Measurements from ENCODE around the gene COG3. TPM values are rescaled to one million over a fixed set of nuclear protein-coding genes. Genes with fewer than 3 reads are reported as not detected.
A peak's percentile ranks its signal among the peaks of the same experiment; 100 is the strongest.

COG3 gene
- total and polyA plus RNA-seq, 4 donors, result 22.8 to 113 (median 38.2) TPM

DNA sequence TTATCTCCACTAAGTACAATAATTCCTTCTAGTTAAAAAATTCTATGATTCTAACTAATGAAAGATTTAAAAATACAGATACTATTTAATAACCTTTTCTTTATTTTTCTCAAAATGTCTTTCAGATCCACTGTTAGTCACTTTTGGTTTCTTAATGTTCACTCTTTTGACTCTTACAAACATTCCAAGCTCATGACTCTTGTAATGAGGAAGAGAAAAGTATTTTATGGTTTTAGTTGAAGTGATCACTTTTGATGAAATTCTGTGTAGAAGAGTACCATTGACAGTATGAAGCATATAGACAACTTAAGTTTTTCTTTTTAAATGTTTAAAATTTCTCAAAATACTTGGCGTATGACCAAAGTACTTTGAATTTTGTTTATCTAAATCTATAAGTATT, 27.8 kb downstream of the COG3 start (continued):
- no peak for TF ChIP-seq REST (IDR thresholded peaks at IDR 0.05)

- Histone ChIP-seq H3K4me3 (ENCODE audit: low read depth in 1 of 3, low read length in 3 of 3) (no peak overlapping the region), H3K9me3 (ENCODE audit: control insufficient read depth in 4 of 4, low read length in 3 of 4) (no peaks in the 10 kb centered on the region), H3K4me1 (ENCODE audit: control insufficient read depth in 4 of 4, insufficient read depth in 4 of 4, low read length in 3 of 4) (peaks cover 0 to 6% (median 2%) of the 10 kb centered on the region in 4 donors), H3K27me3 (ENCODE audit: control insufficient read depth in 4 of 4, insufficient read depth in 4 of 4, low read length in 3 of 4) (no peaks in the 10 kb centered on the region), H3K9ac (ENCODE audit: low read depth in 1 of 2, low read length in 2 of 2) (no peak overlapping the region), H3K36me3 (ENCODE audit: control insufficient read depth in 4 of 4, insufficient read depth in 3 of 4, low read depth in 1 of 4, low read length in 3 of 4) (peaks cover 16 to 45% (median 38%) of the 10 kb centered on the region in 4 donors), H3K27ac (ENCODE audit: low read depth in 1 of 2, low read length in 2 of 2) (no peak overlapping the region)
- TF ChIP-seq YY1 (IDR thresholded peaks at IDR 0.05) (no peak), GABPA (IDR thresholded peaks at IDR 0.05 in 1 of 2, conservative IDR thresholded peaks at IDR 0.05 in 1 of 2) (no peak), JUND (IDR thresholded peaks at IDR 0.05) (no peak), SP1 (IDR thresholded peaks at IDR 0.05) (no peak), HNF4G (IDR thresholded peaks at IDR 0.05) (no peak), FOXA2 (IDR thresholded peaks at IDR 0.05) (no peak)
- TF ChIP-seq, protein P1, sequence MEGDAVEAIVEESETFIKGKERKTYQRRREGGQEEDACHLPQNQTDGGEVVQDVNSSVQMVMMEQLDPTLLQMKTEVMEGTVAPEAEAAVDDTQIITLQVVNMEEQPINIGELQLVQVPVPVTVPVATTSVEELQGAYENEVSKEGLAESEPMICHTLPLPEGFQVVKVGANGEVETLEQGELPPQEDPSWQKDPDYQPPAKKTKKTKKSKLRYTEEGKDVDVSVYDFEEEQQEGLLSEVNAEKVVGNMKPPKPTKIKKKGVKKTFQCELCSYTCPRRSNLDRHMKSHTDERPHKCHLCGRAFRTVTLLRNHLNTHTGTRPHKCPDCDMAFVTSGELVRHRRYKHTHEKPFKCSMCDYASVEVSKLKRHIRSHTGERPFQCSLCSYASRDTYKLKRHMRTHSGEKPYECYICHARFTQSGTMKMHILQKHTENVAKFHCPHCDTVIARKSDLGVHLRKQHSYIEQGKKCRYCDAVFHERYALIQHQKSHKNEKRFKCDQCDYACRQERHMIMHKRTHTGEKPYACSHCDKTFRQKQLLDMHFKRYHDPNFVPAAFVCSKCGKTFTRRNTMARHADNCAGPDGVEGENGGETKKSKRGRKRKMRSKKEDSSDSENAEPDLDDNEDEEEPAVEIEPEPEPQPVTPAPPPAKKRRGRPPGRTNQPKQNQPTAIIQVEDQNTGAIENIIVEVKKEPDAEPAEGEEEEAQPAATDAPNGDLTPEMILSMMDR (IDR thresholded peaks at IDR 0.05; ENCODE audit: low read depth, low read length, missing input control), result no peak
- no peak for DNase-seq (ENCODE audit: low spot score)
- WGBS, result 87% methylated on average over 7 of the region's 7 CpGs
Measured at GRCh38 chr13:45496942-45497341, 32.2 kb downstream of the COG3 start.

- Histone ChIP-seq H3K9me3 (ENCODE audit: control insufficient read depth in 4 of 4, low read length in 3 of 4) (no peaks in the 10 kb centered on the region), H3K4me3 (ENCODE audit: low read depth in 1 of 3, low read length in 3 of 3) (no peak overlapping the region), H3K27me3 (ENCODE audit: control insufficient read depth in 4 of 4, insufficient read depth in 4 of 4, low read length in 3 of 4) (no peaks in the 10 kb centered on the region), H3K27ac (ENCODE audit: low read depth in 1 of 2, low read length in 2 of 2) (peak overlapping the region in 1 of 2 donors; percentile 54), H3K4me1 (ENCODE audit: control insufficient read depth in 4 of 4, insufficient read depth in 4 of 4, low read length in 3 of 4) (peaks cover 0 to 11% (median 5%) of the 10 kb centered on the region in 4 donors), H3K9ac (ENCODE audit: low read depth in 1 of 2, low read length in 2 of 2) (peak overlapping the region in 1 of 2 donors; percentile 6), H3K36me3 (ENCODE audit: control insufficient read depth in 4 of 4, insufficient read depth in 3 of 4, low read depth in 1 of 4, low read length in 3 of 4) (peaks cover 16 to 43% (median 39%) of the 10 kb centered on the region in 4 donors)
- WGBS, result 68% methylated on average over 4 of the region's 4 CpGs
- DNase-seq (ENCODE audit: low spot score), result no peak
- TF ChIP-seq SP1 (IDR thresholded peaks at IDR 0.05) (no peak), HNF4G (IDR thresholded peaks at IDR 0.05) (no peak), EGR1 (IDR thresholded peaks at IDR 0.05; ENCODE audit: low read depth in 2 of 2) (no peak), MAX (IDR thresholded peaks at IDR 0.05) (no peak), TAF1 (conservative IDR thresholded peaks at IDR 0.05) (no peak), FOXA1 (IDR thresholded peaks at IDR 0.05) (no peak), GABPA (IDR thresholded peaks at IDR 0.05 in 1 of 2, conservative IDR thresholded peaks at IDR 0.05 in 1 of 2) (no peak), REST (IDR thresholded peaks at IDR 0.05) (no peak), HNF4A (conservative IDR thresholded peaks at IDR 0.05) (no peak), RAD21 (IDR thresholded peaks at IDR 0.05) (no peak), JUND (IDR thresholded peaks at IDR 0.05) (no peak), YY1 (IDR thresholded peaks at IDR 0.05) (no peak)
- TF ChIP-seq, protein P2, sequence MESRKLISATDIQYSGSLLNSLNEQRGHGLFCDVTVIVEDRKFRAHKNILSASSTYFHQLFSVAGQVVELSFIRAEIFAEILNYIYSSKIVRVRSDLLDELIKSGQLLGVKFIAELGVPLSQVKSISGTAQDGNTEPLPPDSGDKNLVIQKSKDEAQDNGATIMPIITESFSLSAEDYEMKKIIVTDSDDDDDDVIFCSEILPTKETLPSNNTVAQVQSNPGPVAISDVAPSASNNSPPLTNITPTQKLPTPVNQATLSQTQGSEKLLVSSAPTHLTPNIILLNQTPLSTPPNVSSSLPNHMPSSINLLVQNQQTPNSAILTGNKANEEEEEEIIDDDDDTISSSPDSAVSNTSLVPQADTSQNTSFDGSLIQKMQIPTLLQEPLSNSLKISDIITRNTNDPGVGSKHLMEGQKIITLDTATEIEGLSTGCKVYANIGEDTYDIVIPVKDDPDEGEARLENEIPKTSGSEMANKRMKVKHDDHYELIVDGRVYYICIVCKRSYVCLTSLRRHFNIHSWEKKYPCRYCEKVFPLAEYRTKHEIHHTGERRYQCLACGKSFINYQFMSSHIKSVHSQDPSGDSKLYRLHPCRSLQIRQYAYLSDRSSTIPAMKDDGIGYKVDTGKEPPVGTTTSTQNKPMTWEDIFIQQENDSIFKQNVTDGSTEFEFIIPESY (IDR thresholded peaks at IDR 0.05), result no peak
- TF ChIP-seq, protein P1 (IDR thresholded peaks at IDR 0.05; ENCODE audit: low read depth, low read length, missing input control), result no peak
Measured at GRCh38 chr13:45500492-45501174, 35.9 kb downstream of the COG3 start.
